Activated CD4-positive, alpha-beta memory T cell treated with anti-CD3 and anti-CD28 coated beads for 36 hours (primary cell): ENCODE data around the gene CD44. TPM values are rescaled to one million over a fixed set of nuclear protein-coding genes. Genes with fewer than 3 reads are reported as not detected.

Experiments used
- CTCF ChIA-PET: fragments of 350-600 bp; sonication (Branson Sonifier 250); formaldehyde crosslinking; loops from one replicate; lab custom pipeline; 2021; ENCODE audit warnings: antibody characterized with exemption, inconsistent platforms; lab: Charles Lee
- POLR2A ChIA-PET: fragments of 350-600 bp; sonication (Branson Sonifier 250); formaldehyde crosslinking; loops from one replicate; lab custom pipeline; 2021; ENCODE audit warnings: antibody characterized with exemption; lab: Charles Lee
- DNase-seq: peaks from one replicate; pipeline ENCODE4 v3.0.0-alpha.2; 2020
- H3K27ac Mint-ChIP-seq: one replicate; pipeline ENCODE4 v1.8.0; 2021; ENCODE audit warnings: mixed read lengths
- H3K27me3 Mint-ChIP-seq: one replicate; pipeline ENCODE4 v1.8.0; 2021; ENCODE audit warnings: mixed read lengths
- H3K36me3 Mint-ChIP-seq: one replicate; pipeline ENCODE4 v1.8.0; 2021; ENCODE audit warnings: mixed read lengths
- H3K4me1 Mint-ChIP-seq: one replicate; pipeline ENCODE4 v1.8.0; 2021; ENCODE audit warnings: low read depth, mixed read lengths
- H3K4me3 Mint-ChIP-seq: one replicate; pipeline ENCODE4 v1.8.0; 2021; ENCODE audit warnings: mild to moderate bottlenecking, mixed read lengths
- H3K9me3 Mint-ChIP-seq: one replicate; pipeline ENCODE4 v1.8.0; 2021; ENCODE audit warnings: mixed read lengths
- intact Hi-C: fragments of 100-400 bp; cut with micrococcal nuclease; formaldehyde crosslinking; loops from one replicate; pipeline ENCODE4 v1.15.1; 2023
- total RNA-seq, 2 experiments: library from RNA; stranded (reverse); gene quantifications; one replicate each; pipeline ENCODE4 v1.2.3, GENCODE V29; 2021

The CD44 gene
- total RNA-seq, 2 experiments from 2014 or later, result 440 to 442 TPM

- DNase-seq, result no peak
- peak overlapping the region; percentile 66 for H3K4me3 Mint-ChIP-seq
- intact Hi-C loops, result loop anchor here (2.0 to 10.0 kb wide), 5 partner anchors 17 to 911 kb away; partner anchors contain the start of gene TRIM44
- no peaks in the 10 kb centered on the region for H3K9me3 Mint-ChIP-seq
- ChIA-PET CTCF (interaction anchor here (0.5 to 2.7 kb wide), 8 partner anchors 12 to 705 kb away, joined by 3 to 21 read pairs (median 4); no protein-coding TSS in a partner anchor), POLR2A (interaction anchor here (0.7 to 3.7 kb wide), 9 partner anchors 17 to 138 kb away, joined by 3 to 17 read pairs (median 4); no protein-coding TSS in a partner anchor)
- H3K27ac Mint-ChIP-seq, result peak overlapping the region; percentile 99
- H3K4me1 Mint-ChIP-seq, result peaks cover 65% of the 10 kb centered on the region
- H3K27me3 Mint-ChIP-seq, result no peaks in the 10 kb centered on the region
- H3K36me3 Mint-ChIP-seq, result peaks cover 67% of the 10 kb centered on the region
These were observed 4.5 kb downstream of the CD44 start for GRCh38 chr11:35143297-35144135.

- Mint-ChIP-seq H3K4me1 (peaks cover 69% of the 10 kb centered on the region), H3K9me3 (no peaks in the 10 kb centered on the region), H3K27me3 (no peaks in the 10 kb centered on the region), H3K36me3 (peaks cover 70% of the 10 kb centered on the region), H3K4me3 (peak overlapping the region; percentile 66), H3K27ac (peak overlapping the region; percentile 99)
- ChIA-PET CTCF (interaction anchor here (0.6 to 2.7 kb wide), 9 partner anchors 11 to 904 kb away, joined by 3 to 21 read pairs (median 3); no protein-coding TSS in a partner anchor), POLR2A (interaction anchor here (0.6 to 3.7 kb wide), 11 partner anchors 18 to 138 kb away, joined by 3 to 17 read pairs (median 4); no protein-coding TSS in a partner anchor)
- DNase-seq, result peak; percentile 85
- intact Hi-C loops, result loop anchor here (2.0 to 10.0 kb wide), 5 partner anchors 17 to 912 kb away; partner anchors contain the start of gene TRIM44
These were observed 5.3 kb downstream of the CD44 start for GRCh38 chr11:35144136-35144741.

- Mint-ChIP-seq H3K27me3 (no peaks in the 10 kb centered on the region), H3K36me3 (peaks cover 76% of the 10 kb centered on the region), H3K27ac (peak overlapping the region; percentile 99), H3K4me1 (peaks cover 75% of the 10 kb centered on the region), H3K4me3 (peak overlapping the region; percentile 66), H3K9me3 (no peaks in the 10 kb centered on the region)
- intact Hi-C loops, result loop anchor here (2.0 to 10.0 kb wide), 5 partner anchors 18 to 913 kb away; partner anchors contain the start of gene TRIM44
- POLR2A ChIA-PET, result interaction anchor here (0.6 to 3.7 kb wide), 16 partner anchors 10 to 139 kb away, joined by 3 to 27 read pairs (median 7); no protein-coding TSS in a partner anchor
- CTCF ChIA-PET, result interaction anchor here (0.6 to 7.9 kb wide), 15 partner anchors 11 to 905 kb away, joined by 3 to 113 read pairs (median 4); no protein-coding TSS in a partner anchor
- DNase-seq, result no peak
These were observed 5.8 kb downstream of the CD44 start for GRCh38 chr11:35144806-35145205.

GRCh38 chr11:35145271-35145670, 6.3 kb downstream of the CD44 start:
- ChIA-PET POLR2A (interaction anchor here (1.2 to 3.7 kb wide), 14 partner anchors 10 to 135 kb away, joined by 3 to 65 read pairs (median 12); no protein-coding TSS in a partner anchor), CTCF (interaction anchor here (1.0 to 7.9 kb wide), 8 partner anchors 17 to 148 kb away, joined by 3 to 113 read pairs (median 6); no protein-coding TSS in a partner anchor)
- Mint-ChIP-seq H3K27me3 (no peaks in the 10 kb centered on the region), H3K4me1 (peaks cover 80% of the 10 kb centered on the region), H3K4me3 (peak overlapping the region; percentile 66), H3K9me3 (no peaks in the 10 kb centered on the region), H3K27ac (peak overlapping the region; percentile 99), H3K36me3 (peaks cover 74% of the 10 kb centered on the region)
- peak; percentile 85 for DNase-seq
- intact Hi-C loops, result loop anchor here (2.0 to 10.0 kb wide), 3 partner anchors 18 to 520 kb away; partner anchors contain the start of gene TRIM44

GRCh38 chr11:35146074-35146521, 7.1 kb downstream of the CD44 start:
- peak overlapping the region; percentile 66 for H3K4me3 Mint-ChIP-seq
- ChIA-PET CTCF (interaction anchor here (0.9 to 7.9 kb wide), 13 partner anchors 10 to 148 kb away, joined by 3 to 113 read pairs (median 4); no protein-coding TSS in a partner anchor), POLR2A (interaction anchor here (0.6 to 3.7 kb wide), 24 partner anchors 9 to 150 kb away, joined by 3 to 65 read pairs (median 4); no protein-coding TSS in a partner anchor)
- peaks cover 75% of the 10 kb centered on the region for H3K36me3 Mint-ChIP-seq
- H3K4me1 Mint-ChIP-seq, result peaks cover 86% of the 10 kb centered on the region
- DNase-seq, result peak; percentile 93
- intact Hi-C loops, result loop anchor here (1.0 to 10.0 kb wide), 10 partner anchors 19 to 519 kb away; partner anchors contain the start of genes APIP, PDHX and TRIM44
- no peaks in the 10 kb centered on the region for H3K27me3 Mint-ChIP-seq
- H3K9me3 Mint-ChIP-seq, result no peaks in the 10 kb centered on the region
- H3K27ac Mint-ChIP-seq, result peak overlapping the region; percentile 99

GRCh38 chr11:35146711-35147110, 7.7 kb downstream of the CD44 start:
- H3K27ac Mint-ChIP-seq, result peak overlapping the region; percentile 99

GRCh38 chr11:35147235-35147634, 8.3 kb downstream of the CD44 start:
- peak overlapping the region; percentile 99 for H3K27ac Mint-ChIP-seq
- CTCF ChIA-PET, result interaction anchor here (1.5 to 7.9 kb wide), 5 partner anchors 8 to 34 kb away, joined by 3 to 113 read pairs (median 12); no protein-coding TSS in a partner anchor
- POLR2A ChIA-PET, result interaction anchor here (1.1 to 3.2 kb wide), 12 partner anchors 12 to 134 kb away, joined by 3 to 65 read pairs (median 10); no protein-coding TSS in a partner anchor
- peaks cover 75% of the 10 kb centered on the region for H3K36me3 Mint-ChIP-seq
- peaks cover 92% of the 10 kb centered on the region for H3K4me1 Mint-ChIP-seq
- H3K27me3 Mint-ChIP-seq, result no peaks in the 10 kb centered on the region
- DNase-seq, result no peak
- no peaks in the 10 kb centered on the region for H3K9me3 Mint-ChIP-seq
- intact Hi-C loops, result loop anchor here (2.0 to 10.0 kb wide), 2 partner anchors 230 to 518 kb away; partner anchors contain the start of genes APIP, PDHX and TRIM44
- peak overlapping the region; percentile 66 for H3K4me3 Mint-ChIP-seq

More at GRCh38 chr11:35146711-35147110, 7.7 kb downstream of the CD44 start:
- Mint-ChIP-seq H3K36me3 (peaks cover 73% of the 10 kb centered on the region), H3K9me3 (no peaks in the 10 kb centered on the region), H3K27me3 (no peaks in the 10 kb centered on the region), H3K4me1 (peaks cover 90% of the 10 kb centered on the region), H3K4me3 (peak overlapping the region; percentile 66)
- ChIA-PET CTCF (interaction anchor here (0.9 to 7.9 kb wide), 10 partner anchors 9 to 149 kb away, joined by 3 to 113 read pairs (median 6); no protein-coding TSS in a partner anchor), POLR2A (interaction anchor here (0.8 to 3.7 kb wide), 21 partner anchors 8 to 137 kb away, joined by 3 to 65 read pairs (median 5); no protein-coding TSS in a partner anchor)
- no peak for DNase-seq
- intact Hi-C loops, result loop anchor here (1.0 to 10.0 kb wide), 10 partner anchors 19 to 518 kb away; partner anchors contain the start of genes APIP, PDHX and TRIM44

GRCh38 chr11:35148163-35148837, 9.3 kb downstream of the CD44 start:
- DNase-seq, result peak; percentile 70
- intact Hi-C loops, result loop anchor here (10.0 kb wide), 1 partner anchor 517 kb away; the partner anchor contains the start of gene TRIM44
- POLR2A ChIA-PET, result interaction anchor here (0.6 to 4.7 kb wide), 6 partner anchors 9 to 154 kb away, joined by 3 to 25 read pairs (median 3); no protein-coding TSS in a partner anchor
- CTCF ChIA-PET, result interaction anchor here (2.0 to 7.9 kb wide), 2 partner anchors 9 to 14 kb away, joined by 5 to 113 read pairs; no protein-coding TSS in a partner anchor
- peaks cover 96% of the 10 kb centered on the region for H3K4me1 Mint-ChIP-seq
- peak overlapping the region; percentile 99 for H3K27ac Mint-ChIP-seq
- H3K9me3 Mint-ChIP-seq, result no peaks in the 10 kb centered on the region
- H3K27me3 Mint-ChIP-seq, result no peaks in the 10 kb centered on the region
- H3K4me3 Mint-ChIP-seq, result peak overlapping the region; percentile 14
- peaks cover 77% of the 10 kb centered on the region for H3K36me3 Mint-ChIP-seq

- no peaks in the 10 kb centered on the region for H3K27me3 Mint-ChIP-seq
- H3K9me3 Mint-ChIP-seq, result no peaks in the 10 kb centered on the region
- peaks cover 78% of the 10 kb centered on the region for H3K36me3 Mint-ChIP-seq
- H3K4me1 Mint-ChIP-seq, result peaks cover 97% of the 10 kb centered on the region
- no peak overlapping the region for H3K4me3 Mint-ChIP-seq
- intact Hi-C loops, result no loop called here
- H3K27ac Mint-ChIP-seq, result peak overlapping the region; percentile 99
- POLR2A ChIA-PET, result interaction anchor here (0.7 to 4.7 kb wide), 9 partner anchors 9 to 144 kb away, joined by 3 to 25 read pairs (median 3); no protein-coding TSS in a partner anchor
- CTCF ChIA-PET, result interaction anchor here (1.0 to 7.9 kb wide), 4 partner anchors 10 to 242 kb away, joined by 3 to 113 read pairs (median 6); no protein-coding TSS in a partner anchor
- DNase-seq, result no peak
These were observed 11.5 kb downstream of the CD44 start for GRCh38 chr11:35150454-35150853.

GRCh38 chr11:35151241-35151640, 12.3 kb downstream of the CD44 start:
- Mint-ChIP-seq H3K27me3 (no peaks in the 10 kb centered on the region), H3K4me1 (peaks cover 96% of the 10 kb centered on the region), H3K36me3 (peaks cover 76% of the 10 kb centered on the region), H3K27ac (peak overlapping the region; percentile 99), H3K9me3 (no peaks in the 10 kb centered on the region), H3K4me3 (no peak overlapping the region)
- ChIA-PET CTCF (interaction anchor here (1.2 to 7.9 kb wide), 2 partner anchors 11 to 23 kb away, joined by 4 to 113 read pairs; no protein-coding TSS in a partner anchor), POLR2A (interaction anchor here (0.6 to 4.7 kb wide), 5 partner anchors 8 to 104 kb away, joined by 3 to 25 read pairs (median 5); no protein-coding TSS in a partner anchor)
- intact Hi-C loops, result no loop called here
- no peak for DNase-seq
